HG02588 (cell line): ENCODE measurements around the gene IRS2.
"Not testable (repeated sequence)": the region's sequence is repeated elsewhere in the genome, so short reads cannot be mapped to it uniquely, and the experiment has no call there.

ENCODE experiments used
- ATAC-seq: cut with Tn5 transposase; IDR thresholded peaks from one replicate; pipeline ENCODE4 v1.9.1; 2021; ENCODE audit warnings: mild to moderate bottlenecking, moderate library complexity; ENCODE audit not compliant: unreplicated experiment

IRS2 gene

DNA sequence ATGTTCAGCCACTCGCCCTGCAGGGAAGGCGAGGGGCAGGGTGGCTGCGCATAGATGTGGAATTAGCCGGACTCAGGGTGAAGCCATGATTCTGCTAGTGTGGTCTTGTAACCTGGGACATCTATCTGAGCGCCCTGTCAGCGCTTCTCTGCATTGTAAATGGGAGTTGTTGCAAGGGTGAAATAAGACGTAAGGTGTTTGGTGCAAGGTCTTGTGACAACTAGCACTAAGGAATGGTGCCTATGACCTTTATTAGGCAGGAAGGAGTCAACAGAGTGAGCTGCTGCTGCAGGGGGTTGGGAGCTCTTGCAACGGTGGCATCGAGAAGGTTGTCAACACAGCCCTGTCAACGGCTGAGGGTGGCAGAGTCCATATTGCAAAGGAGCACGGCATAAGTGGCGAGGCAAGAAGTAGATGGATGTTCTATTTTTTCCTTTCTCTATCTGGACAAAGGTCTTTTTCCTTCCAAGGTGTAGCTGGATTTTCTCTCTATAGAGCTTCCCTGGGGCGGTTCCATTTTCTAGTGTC, 49.3 kb downstream of the IRS2 start:
- no peak for ATAC-seq

DNA sequence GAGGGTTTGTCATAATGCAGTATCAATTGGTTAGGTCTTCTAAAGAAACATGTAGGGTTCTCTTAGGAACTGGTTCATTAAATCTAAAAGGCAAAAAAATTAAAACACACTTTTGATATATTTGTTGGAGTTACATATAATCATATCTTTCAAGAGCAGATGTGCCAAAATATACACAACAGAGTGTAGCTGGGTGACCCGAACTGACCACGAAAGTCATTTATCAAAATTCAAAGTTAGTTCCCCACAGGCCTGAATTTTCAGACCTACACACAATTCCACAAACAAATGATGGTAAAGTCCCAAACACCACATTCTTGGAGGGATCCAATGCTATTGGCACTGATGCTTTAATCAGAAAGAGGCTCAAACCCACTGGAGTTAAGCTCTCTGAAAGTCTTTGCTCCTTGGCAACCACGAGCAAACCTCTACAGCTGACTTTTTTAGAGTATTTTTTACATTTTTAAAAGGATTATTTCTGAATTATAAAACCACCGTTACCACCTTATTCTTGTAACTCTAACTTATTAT, 50.9 kb downstream of the IRS2 start:
- ATAC-seq: no peak

DNA sequence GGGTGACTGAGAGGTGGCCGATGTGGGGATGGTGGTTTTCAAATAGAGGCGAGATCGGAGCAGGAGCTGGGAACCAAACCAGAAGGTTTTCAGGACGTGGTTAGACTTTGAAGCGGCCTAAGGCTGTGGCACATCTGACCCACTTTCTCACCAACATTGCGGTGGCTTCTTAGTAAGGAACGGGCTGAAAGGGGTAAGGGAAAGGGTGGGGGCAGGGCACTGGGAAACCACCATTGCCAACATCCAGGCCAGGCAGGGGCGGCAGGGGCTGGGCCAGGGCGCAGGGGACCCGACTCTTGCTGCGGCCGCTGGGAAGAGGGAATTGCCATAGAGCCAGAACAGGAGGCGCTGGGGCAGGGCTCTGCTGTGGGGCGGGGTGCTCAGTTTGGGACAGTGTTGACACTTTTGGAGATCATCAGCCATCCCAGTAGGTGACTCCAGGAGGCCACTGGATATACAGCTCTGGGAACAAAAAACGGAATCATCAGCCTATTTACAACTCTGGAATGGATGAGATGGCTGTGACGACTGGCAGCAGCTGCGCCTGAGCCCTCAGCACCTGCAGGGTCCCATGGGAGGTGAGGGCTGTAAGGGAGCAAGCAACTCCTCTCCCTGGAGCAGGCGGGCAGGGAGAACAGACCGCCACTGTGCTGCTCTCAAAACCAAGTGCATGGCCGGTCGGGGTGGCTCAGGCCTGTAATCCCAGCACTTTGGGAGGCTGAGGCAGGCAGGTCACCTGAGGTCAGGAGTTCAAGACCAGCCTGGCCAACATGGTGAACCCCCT, 52.2 kb downstream of the IRS2 start:
- no peak for ATAC-seq

DNA sequence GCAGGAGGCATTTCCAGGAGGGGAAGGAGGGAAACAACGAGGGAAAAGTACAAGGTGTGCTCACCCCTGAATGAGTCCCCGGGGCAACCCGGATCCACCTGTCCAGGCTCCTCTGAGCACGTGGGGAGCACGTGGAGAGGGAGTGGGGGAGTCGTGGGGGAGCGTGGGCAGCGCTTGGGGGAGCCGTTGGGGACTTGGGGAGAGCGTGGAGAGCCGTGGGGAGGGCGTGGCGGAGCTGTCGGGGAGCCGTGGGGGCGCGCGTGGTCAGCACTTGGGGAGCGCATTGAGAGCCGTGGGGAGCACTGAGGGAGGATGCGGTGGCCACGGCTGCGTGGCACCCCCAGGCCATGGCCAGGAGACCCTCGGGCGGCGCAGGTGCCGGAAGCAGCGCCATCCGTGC, 52.8 kb downstream of the IRS2 start:
- ATAC-seq: no peak

DNA sequence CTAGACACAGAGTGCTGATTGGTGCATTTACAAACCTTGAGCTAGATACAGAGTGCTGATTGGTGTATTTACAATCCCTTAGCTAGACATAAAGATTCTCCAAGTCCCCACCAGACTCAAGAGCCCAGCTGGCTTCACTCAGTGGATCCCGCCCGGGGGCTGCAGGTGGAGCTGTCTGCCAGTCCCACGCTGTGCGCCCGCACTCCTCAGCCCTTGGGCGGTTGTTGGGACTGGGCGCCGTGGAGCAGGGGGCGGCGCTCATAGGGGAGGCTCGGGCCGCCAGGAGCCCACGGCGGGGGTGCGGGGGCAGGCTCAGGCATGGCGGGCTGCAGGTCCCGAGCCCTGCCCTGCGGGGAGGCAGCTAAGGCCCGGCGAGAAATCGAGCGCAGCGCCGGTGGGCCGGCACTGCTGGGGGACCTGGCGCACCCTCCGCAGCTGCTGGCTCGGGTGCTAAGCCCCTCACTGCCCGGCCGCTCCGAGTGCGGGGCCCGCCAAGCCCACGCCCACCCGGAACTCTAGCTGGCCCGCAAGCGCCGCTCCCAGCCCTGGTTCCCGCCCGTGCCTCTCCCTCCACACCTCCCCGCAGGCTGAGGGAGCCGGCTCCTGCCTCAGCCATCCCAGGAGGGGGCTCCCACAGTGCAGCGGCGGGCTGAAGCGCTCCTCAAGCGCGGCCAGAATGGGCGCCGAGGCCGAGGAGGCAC, 53.8 kb downstream of the IRS2 start:
- not testable (repeated sequence) for ATAC-seq

DNA sequence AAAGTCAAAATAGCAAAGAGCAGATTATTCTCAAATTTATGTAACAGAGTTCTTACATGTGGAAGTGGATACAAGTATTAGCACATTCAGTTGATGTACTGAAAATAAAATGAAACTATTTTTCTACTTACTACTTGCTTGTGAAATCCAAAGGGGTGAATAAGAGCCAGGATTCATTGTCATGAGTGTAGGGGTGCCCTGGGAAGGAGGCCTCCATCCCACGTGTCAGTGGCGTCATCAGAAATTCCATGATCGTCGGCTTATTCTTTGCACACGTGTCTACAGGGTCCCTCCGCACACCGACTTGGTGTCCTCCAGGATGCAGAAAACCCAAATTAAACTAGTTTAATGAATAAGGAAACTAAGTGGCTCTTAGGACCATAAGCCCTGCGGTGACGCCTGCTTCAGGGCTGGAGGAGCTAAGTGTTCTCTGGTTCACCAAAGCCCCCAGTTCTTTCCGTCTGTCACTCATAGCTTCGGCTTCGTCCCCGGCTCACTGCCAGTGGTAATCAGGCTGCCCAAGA, 55.5 kb downstream of the IRS2 start:
- ATAC-seq: no peak

DNA sequence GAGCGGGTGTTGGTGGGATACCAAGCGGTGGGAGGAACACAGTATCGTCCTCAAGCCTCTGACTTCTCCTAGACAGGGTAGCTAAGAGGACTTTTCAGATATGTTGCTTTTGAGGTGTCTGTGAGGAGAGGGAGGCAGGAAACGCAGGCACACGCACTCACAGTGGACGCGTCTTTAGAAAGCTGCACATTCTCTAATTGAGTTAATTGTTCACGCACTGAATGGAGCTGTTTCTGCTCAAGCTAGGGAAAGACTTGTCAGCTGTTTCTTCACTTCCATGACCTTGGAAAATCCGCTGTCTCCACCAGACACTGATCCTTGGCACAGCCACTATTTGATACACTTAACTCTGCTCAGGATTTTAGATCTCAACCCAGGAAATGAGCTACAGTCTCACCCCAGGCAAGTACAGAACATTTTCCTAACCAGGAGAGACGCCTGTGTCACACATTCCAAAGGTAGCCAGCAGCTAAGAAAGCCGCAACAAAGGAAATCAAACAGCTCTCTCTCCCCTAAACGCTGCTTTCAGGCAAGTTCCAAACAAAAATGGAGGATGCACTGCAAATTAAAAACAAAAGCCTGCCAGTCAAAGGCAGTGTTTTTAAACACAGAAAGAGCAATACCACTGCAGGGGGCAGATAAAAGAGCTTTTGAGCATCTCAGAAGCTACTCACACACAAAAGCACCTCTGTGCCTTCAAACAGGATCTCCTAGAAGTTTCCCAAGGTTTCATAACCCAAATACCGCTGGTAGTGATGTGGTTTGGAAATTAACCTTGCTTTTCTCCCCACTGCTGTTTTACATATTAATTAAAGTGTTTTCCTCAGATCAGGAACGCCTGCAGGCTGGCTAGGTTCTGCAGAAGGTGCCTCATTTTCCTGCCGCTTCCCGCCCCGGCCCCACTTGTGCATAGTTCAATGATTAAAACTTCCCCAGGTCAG, 57.3 kb downstream of the IRS2 start:
- no peak for ATAC-seq

DNA sequence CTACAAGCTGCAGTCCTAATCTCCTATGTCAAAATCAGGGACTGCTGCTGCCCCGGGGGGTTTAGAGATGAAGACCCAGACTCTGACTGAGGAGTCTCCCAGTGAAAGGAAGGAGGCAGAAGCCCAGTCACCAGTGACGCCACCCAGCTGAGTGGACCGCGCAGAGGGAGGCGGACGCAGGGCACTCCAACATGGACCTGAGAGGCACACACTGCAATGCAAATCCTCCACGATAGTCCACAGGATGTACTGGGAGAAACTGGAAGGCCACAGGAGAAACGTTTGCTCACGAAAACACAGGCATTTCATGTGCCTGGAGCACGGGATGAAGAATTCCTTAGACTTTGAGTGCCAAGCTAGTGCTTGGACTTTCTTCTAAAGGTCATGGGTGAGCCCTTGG, 58.3 kb downstream of the IRS2 start:
- ATAC-seq: no peak

DNA sequence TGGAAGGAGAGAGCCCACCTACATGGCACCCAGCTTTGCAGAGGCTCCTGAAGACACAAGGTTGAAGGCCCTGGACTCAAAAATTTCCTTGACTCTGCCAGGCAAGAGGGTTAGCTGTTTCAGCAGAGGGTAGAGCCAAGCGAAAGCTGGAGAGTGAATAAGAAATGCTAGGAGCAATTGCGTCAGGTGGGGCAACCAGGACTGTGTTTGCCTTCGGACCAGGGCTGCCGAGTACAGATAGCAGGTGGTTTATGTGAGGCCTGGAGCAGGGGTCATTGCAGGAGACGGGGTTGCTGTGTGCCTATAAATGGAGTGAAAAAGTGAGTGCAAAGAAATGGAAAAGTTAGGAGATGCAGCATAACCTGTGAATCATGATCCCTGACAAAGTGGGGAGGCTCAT, 59.1 kb downstream of the IRS2 start:
- no peak for ATAC-seq

DNA sequence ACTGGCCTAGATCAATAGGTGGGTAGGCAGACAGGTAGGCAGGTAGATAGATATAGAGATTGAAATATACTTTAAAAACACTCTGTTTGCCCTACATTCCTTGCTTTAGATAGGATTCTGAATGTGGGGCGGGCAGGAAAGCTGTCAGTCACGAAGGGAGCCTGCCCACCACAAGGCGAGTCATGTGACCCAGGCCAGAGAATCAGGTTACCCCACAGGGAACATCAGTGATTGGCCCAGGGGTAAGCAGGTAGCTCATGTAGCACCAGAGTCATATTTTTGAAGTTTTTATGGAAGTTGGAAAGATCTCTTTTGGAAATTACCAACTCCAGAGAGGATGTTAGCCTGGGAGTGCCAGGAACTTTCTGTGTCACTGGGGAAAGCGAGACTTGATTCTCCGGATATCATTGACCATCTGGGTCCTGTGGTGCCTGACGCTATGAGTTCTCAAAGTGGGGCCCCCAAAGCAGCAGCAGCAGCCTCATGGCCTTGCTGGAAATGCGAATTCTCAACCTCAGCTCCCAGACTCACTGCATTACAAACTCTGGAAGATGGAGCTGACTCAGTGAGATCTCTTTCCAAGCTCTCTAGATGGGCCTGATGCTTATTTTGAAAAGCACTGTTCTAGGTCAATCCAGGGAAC, 60.3 kb downstream of the IRS2 start:
- ATAC-seq: no peak

DNA sequence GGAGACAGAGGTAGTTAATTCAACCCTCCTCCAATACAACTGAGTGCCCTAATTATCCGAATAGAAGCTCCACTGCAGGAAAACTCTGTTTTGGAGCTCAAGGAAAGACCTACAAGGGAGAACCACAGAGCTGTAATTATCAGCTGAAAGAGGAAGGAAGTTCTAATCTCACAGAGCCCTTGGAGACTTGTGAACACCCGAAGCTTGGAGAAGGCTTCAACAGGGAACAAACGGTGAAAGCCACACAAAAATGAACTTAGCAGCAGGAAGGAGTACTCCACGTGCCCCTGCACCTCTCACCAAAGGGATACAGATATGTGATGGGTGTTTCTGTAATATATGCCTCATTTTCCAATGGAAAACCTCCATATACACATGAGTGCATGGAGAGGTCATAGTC, 61.1 kb downstream of the IRS2 start:
- ATAC-seq: no peak

DNA sequence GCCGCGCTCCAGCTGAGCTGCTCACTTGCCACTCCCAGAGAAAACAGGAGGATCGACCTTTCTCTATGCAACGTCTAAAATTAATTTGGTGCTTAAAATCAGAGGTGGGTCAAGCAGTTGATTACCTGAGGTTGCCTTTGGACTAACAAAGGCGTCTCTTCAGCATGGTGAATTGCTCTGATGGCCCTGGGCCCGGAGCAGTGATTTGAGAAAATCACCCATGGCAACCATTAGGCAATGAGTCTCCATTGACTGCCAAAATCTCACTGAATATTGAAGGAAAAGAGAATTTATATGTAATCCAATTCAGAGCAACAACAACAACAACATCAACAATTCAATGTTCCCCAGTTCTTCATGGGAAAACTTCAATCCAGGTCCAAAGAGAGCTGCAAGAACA, 61.8 kb downstream of the IRS2 start:
- no peak for ATAC-seq

DNA sequence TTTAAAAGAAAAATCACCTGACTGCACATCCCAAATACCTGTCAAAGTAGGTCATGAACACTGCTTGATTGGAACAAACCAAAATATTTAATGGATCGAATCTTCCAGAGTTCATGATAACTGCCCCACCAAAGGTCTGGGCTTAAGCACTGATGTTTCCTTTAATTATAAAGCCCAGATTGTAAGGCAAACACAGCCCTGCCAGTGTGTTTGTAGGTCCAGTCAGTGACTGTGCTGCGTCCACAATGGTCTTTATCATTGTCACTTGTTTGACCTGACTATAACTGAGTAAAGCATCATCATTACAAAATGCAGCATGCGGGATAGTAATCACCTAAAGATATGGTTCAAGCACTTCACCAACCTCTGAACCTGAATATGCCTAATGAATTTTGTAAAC, 63.3 kb downstream of the IRS2 start:
- no peak for ATAC-seq

DNA sequence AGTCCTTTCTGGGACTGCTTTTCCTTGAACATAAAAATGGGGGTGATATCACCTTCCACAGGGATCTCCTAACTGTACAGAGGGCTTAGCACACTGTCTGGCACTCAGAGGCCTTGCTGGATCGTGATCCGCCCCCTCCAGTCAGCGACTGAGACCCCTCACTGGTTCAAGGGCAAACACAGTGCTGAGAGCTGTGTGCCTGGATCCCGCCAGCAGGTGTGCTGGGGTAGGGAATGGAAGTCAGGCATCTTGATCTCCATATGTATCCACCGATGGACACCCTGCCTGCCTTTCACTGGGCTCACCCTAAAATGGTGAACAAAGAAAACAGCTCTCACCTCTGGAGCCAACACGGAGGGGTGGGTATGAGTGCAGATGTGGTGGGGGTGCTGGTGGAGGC, 64.3 kb downstream of the IRS2 start:
- ATAC-seq: no peak

DNA sequence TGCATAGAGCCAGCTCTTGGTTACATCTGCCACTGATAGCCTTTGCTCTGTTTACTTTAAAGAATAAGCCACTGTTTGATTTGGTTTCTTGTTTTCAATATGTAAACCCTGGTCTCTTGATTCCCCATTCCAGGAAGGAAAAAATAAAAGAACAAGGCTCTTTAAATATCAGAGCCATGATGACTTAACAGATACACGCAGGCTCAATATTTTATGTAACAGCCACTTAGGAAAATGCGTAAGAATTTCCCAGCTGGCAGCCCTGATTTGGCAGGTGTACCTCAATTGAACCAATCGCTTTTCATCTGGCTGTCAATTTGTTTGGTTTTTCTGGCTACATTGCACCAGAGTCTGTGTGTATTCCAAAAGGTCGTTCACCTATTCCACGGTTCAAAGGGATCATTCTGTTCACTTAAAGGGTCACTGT, 65.6 kb downstream of the IRS2 start:
- ATAC-seq: no peak

DNA sequence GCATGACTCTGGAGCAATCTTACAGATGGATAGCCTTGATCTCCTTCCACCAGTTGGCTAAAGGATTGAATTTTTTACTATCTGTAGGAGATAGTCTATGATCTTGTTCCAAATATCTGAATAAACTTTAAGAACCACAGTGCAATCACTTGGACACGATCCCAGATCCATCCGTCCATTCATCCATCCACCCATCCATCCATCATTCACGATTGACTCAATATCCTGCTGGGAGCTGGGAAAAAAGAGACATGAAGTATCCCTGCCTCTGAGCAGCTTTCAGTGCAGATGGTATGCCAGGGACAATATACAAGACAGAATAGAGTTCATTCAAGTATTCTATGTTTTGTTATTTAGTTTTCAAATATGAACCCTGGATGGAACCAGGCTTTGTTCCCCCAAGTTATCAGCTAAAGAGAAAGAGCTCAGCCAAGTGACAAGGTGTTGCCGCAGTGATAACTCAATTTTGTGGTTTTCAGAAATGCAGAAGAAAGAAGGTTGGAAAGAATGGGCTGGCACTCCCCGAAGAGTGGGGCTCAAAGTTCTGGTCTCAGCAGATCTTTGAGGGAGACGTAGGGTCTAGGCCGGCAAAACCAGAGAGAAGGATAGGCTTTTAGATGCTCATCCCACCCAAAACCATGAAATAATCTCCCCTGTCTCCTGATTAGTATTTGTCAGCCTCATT, 66.3 kb downstream of the IRS2 start:
- ATAC-seq: no peak

DNA sequence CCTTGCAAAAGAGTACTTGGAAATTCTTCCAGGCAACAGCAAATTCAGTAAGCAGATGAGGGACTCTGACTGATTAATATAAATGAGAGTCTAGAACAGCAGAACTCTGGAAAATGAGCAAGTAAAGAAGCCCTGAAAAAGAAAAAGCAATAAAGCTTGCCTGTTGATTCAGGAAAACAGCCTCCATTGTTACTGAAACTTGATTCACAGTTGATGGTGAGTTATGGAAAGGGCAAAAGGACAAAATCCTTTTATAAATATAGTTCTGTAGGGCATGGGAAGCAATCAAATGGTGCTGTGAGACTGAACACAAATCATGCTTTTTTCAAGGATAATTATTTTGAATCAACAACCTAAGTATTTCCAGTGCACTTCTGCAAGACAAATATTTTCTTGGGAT, 67.7 kb downstream of the IRS2 start:
- no peak for ATAC-seq

DNA sequence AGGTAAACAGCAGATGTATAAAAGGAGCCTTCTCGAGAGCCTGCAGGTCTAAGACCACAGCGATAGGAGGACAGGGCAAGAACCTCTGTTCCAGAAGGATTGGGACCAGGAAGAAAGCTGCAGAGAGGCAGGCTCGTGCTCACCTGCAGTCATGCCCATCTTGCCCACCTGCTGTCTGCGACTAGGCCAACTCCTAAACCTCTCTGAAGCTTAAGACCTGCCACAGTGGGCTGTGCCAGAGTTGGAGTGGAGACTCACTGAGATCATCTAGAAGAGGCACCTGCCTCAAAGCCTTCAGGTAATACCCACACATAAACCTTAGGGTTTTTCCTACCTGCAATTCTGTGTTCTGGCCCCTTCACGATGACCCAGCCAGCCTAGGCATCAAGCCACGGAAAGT, 68.7 kb downstream of the IRS2 start:
- ATAC-seq: no peak

DNA sequence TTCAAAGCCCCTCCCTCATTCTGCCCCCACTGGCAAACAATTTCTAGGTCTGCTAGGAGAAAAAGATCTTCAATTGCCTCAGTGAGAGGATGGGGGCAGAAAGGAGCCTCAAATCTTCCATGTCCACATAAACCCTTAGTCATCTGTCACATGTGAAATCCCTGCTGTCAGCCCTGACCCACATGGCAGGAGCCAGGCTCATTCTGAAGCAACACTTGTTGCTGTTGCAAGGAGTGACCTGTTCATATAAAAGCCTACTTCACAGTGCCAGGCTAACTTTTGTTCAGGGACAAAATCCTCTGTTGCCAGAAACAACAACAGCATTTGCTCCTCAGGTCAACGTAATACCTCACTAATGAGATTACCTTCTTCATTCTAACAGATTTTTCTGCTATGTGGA, 70.5 kb downstream of the IRS2 start:
- ATAC-seq: no peak

DNA sequence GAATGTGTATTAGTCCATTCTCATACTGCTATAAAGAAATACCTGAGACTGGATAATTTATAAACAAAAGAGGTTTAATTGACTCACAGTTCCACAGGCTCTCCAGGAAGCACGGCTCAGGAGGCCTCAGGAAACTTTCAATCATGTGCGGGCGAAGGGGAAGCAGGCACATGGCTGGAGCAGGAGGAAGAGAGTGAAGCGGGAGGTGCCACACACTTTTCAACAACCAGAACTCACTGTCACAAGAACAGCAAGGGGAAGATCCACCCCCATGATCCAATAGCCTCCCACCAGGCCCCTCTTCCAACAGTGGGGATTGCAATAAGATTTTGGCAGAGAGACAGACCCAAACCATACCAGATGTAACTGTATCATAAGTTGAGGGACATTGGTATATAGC, 72.7 kb downstream of the IRS2 start:
- no peak for ATAC-seq
